PC-3 (cell line): ENCODE data around the gene KRTAP12-2.

Source experiments
- CTCF ChIP-seq: fragments of 300-600 bp; sonication (generic); conservative IDR thresholded peaks from 2 replicates; pipeline ENCODE4 v1.5.1; 2017; ENCODE audit warnings: antibody characterized with exemption, low read depth, mild to moderate bottlenecking, low read length
- EZH2 ChIP-seq: fragments of 300-600 bp; sonication (generic); IDR thresholded peaks from one replicate; pipeline ENCODE4 v1.6.1; 2017; ENCODE audit warnings: antibody characterized with exemption, mild to moderate bottlenecking, low read length; ENCODE audit not compliant: unreplicated experiment
- EZH2phosphoT487 ChIP-seq: fragments of 300-600 bp; sonication (generic); IDR thresholded peaks from 2 replicates; pipeline ENCODE4 v1.6.1; 2018; ENCODE audit warnings: mild to moderate bottlenecking, antibody characterized with exemption, low read length, borderline replicate concordance

- TF ChIP-seq CTCF (no peak), EZH2 (no peak), EZH2phosphoT487 (no peak)
Measured at GRCh38 chr21:44644878-44645277, 21.8 kb downstream of the KRTAP12-2 start.
